HG03060 (cell line): ENCODE results near the gene MAEL.
"Not testable (repeated sequence)": the region's sequence is repeated elsewhere in the genome, so short reads cannot be mapped to it uniquely, and the experiment has no call there.

Experiments
- ATAC-seq: cut with Tn5 transposase; IDR thresholded peaks from one replicate; pipeline ENCODE4 v1.9.1; 2021; ENCODE audit warnings: low read depth, moderate number of reproducible peaks; ENCODE audit not compliant: unreplicated experiment

The MAEL gene

GRCh38 chr1:166975361-166976129 is 13.5 kb upstream of the MAEL start, which contains the start of gene ILDR2:
ILDR2 (minus strand) TSS chr1:166975540; CDS start chr1:166975268, 272 bp downstream.
- ATAC-seq = no peak

GRCh38 chr1:166977951-166978350 is 11.1 kb upstream of the MAEL start:
- ATAC-seq = no peak

GRCh38 chr1:166978821-166979220 is 10.3 kb upstream of the MAEL start:
- ATAC-seq = peak; percentile 78

- ATAC-seq = no peak
Observed at GRCh38 chr1:166980383-166980782, 8.7 kb upstream of the MAEL start.

GRCh38 chr1:166980818-166981217 is 8.3 kb upstream of the MAEL start:
- ATAC-seq = no peak

- ATAC-seq = no peak
Observed at GRCh38 chr1:166981589-166981988, 7.5 kb upstream of the MAEL start.

- no peak for ATAC-seq
Observed at GRCh38 chr1:166999075-166999474, 10.0 kb downstream of the MAEL start.

- ATAC-seq = no peak
Observed at GRCh38 chr1:166999500-167000055, 10.5 kb downstream of the MAEL start.

GRCh38 chr1:167000546-167000945 is 11.5 kb downstream of the MAEL start:
- no peak for ATAC-seq

GRCh38 chr1:167002354-167002753 is 13.3 kb downstream of the MAEL start:
- ATAC-seq = no peak

- ATAC-seq = no peak
Observed at GRCh38 chr1:167003711-167004110, 14.6 kb downstream of the MAEL start.

- ATAC-seq = no peak
Observed at GRCh38 chr1:167011560-167012191, 22.6 kb downstream of the MAEL start.

- ATAC-seq = no peak
Observed at GRCh38 chr1:167012570-167012969, 23.5 kb downstream of the MAEL start.

- no peak for ATAC-seq
Observed at GRCh38 chr1:167013108-167013929, 24.2 kb downstream of the MAEL start.

- ATAC-seq = no peak
Observed at GRCh38 chr1:167016100-167016750, 27.1 kb downstream of the MAEL start.

GRCh38 chr1:167022384-167022783 is 33.3 kb downstream of the MAEL start:
- ATAC-seq = no peak

GRCh38 chr1:167029553-167029952 is 40.5 kb downstream of the MAEL start:
- ATAC-seq = not testable (repeated sequence)

GRCh38 chr1:167033646-167034045 is 44.6 kb downstream of the MAEL start:
- no peak for ATAC-seq

GRCh38 chr1:167043752-167044488 is 54.8 kb downstream of the MAEL start:
- ATAC-seq = peak; percentile 93

- no peak for ATAC-seq
Observed at GRCh38 chr1:167051907-167052306, 62.8 kb downstream of the MAEL start.
